Measurements from ENCODE around the gene UPK1A.

DNA sequence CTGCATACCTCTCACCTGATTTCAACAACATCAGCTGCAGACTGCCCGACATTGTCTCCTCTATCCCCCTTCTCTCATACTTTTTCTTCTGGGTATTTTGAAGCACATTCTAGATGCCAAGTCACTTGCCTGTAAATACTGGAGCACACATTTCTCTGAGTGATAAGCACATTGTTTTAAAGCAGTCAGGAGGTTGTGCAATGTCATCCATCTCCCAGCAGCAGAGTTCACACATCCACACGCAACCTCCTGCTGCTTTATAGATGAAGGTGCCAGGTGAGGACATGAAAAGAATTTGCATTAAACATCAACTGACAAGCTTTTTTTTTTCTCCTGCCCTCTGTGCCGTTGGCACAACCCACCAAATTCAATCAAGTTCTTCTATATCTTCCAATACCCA, 5.5 kb downstream of the UPK1A start:
- TF ChIP-seq GATA3 (IDR thresholded peaks at IDR 0.05; ENCODE audit: low read depth, low read length): no peak
- no peak for TF ChIP-seq GATA2 (IDR thresholded peaks at IDR 0.05; ENCODE audit: low read depth, low read length)

Data from SH-SY5Y (cell line).